CD4-positive, alpha-beta T cell (primary cell): ENCODE measurements around the gene UBE2U. TPM values are rescaled to one million over a fixed set of nuclear protein-coding genes. Genes with fewer than 3 reads are reported as not detected.
"Not testable (repeated sequence)": the region's sequence is repeated elsewhere in the genome, so short reads cannot be mapped to it uniquely, and the experiment has no call there.

Experiments used
- ATAC-seq: fragments of 200-7000 bp; cut with Tn5 transposase; one replicate; pipeline ENCODE4 v1.10.0; 2022; ENCODE audit warnings: mild to moderate bottlenecking; ENCODE audit not compliant: poor library complexity
- CTCF ChIA-PET: fragments of 350-600 bp; sonication (Branson Sonifier 250); formaldehyde crosslinking; loops from one replicate; lab custom pipeline; 2021; ENCODE audit warnings: antibody characterized with exemption, inconsistent platforms; lab: Charles Lee
- POLR2A ChIA-PET: fragments of 350-600 bp; sonication (Branson Sonifier 250); formaldehyde crosslinking; loops from one replicate; lab custom pipeline; 2021; ENCODE audit warnings: antibody characterized with exemption, inconsistent platforms; lab: Charles Lee
- DNase-seq, 14 experiments: peaks; one replicate each; pipeline ENCODE4 v3.0.0-alpha.2; 2013 to 2020; ENCODE audit warnings: mixed read lengths in 2 of 14
- H3K27ac ChIP-seq, 2 donors: one replicate each; pipeline versions ENCODE4 v1.5.1 to v1.7.0; 2013; ENCODE audit warnings: low read length in 2 of 2, low read depth in 1 of 2, mild to moderate bottlenecking in 1 of 2
- H3K27me3 ChIP-seq, 2 experiments: 1 replicate in 1 of 2; 2 replicates in 1 of 2; pipeline versions ENCODE4 v1.6.1 to v1.7.0; 2013; ENCODE audit warnings: low read length in 2 of 2, control low read depth in 1 of 2, mild to moderate bottlenecking in 1 of 2, moderate library complexity in 1 of 2; ENCODE audit not compliant: insufficient read depth in 2 of 2, control insufficient read depth in 1 of 2
- H3K36me3 ChIP-seq: one replicate; pipeline ENCODE4 v1.6.1; 2013; ENCODE audit warnings: low read length, control low read depth; ENCODE audit not compliant: insufficient read depth
- H3K4me1 ChIP-seq: one replicate; pipeline ENCODE4 v1.6.1; 2013; ENCODE audit warnings: low read length, control low read depth; ENCODE audit not compliant: insufficient read depth
- H3K4me3 ChIP-seq: one replicate; pipeline ENCODE4 v1.5.1; 2013; ENCODE audit warnings: mild to moderate bottlenecking, low read length, moderate library complexity
- H3K9me3 ChIP-seq, 2 experiments: 1 replicate in 1 of 2; 2 replicates in 1 of 2; pipeline versions ENCODE4 v1.6.1 to v1.7.0; 2013; ENCODE audit warnings: low read length in 2 of 2, mild to moderate bottlenecking in 2 of 2, control low read depth in 1 of 2, moderate library complexity in 1 of 2; ENCODE audit not compliant: control insufficient read depth in 1 of 2, insufficient read depth in 1 of 2
- H3K27ac Mint-ChIP-seq: one replicate; pipeline ENCODE4 v1.8.0; 2020; ENCODE audit warnings: mixed read lengths
- H3K27me3 Mint-ChIP-seq: one replicate; pipeline ENCODE4 v1.8.0; 2021; ENCODE audit warnings: mixed read lengths
- H3K36me3 Mint-ChIP-seq: one replicate; pipeline ENCODE4 v1.8.0; 2021; ENCODE audit warnings: low read depth, mixed read lengths
- H3K4me1 Mint-ChIP-seq: one replicate; pipeline ENCODE4 v1.8.0; 2021; ENCODE audit warnings: low read depth, mixed read lengths
- H3K4me3 Mint-ChIP-seq: one replicate; pipeline ENCODE4 v1.8.0; 2020; ENCODE audit warnings: mild to moderate bottlenecking, mixed read lengths
- H3K9me3 Mint-ChIP-seq: one replicate; pipeline ENCODE4 v1.8.0; 2020; ENCODE audit warnings: mixed read lengths
- intact Hi-C, 2 experiments: fragments of 100-400 bp; cut with DNase I in 1 of 2; cut with micrococcal nuclease in 1 of 2; formaldehyde crosslinking; loops; one replicate each; pipeline versions ENCODE4 v1.15.1 to v1.9.0; 2023 to 2025; cut with DNase I, micrococcal nuclease
- total RNA-seq, 174 experiments: library from RNA in 2 of 174; stranded (reverse) in 2 of 174; gene quantifications; one replicate each; pipeline ENCODE4 v1.2.3 and lab custom pipeline; 2021 to 2026
- TF ChIP-seq, protein P1 (sequence below): fragments of 200-600 bp; IDR thresholded peaks from one replicate; pipeline ENCODE4 v1.8.0; 2022; ENCODE audit warnings: antibody characterized with exemption, mild to moderate bottlenecking

Gene UBE2U
- total RNA-seq, 2 experiments from 2014 or later, result not detected

DNA sequence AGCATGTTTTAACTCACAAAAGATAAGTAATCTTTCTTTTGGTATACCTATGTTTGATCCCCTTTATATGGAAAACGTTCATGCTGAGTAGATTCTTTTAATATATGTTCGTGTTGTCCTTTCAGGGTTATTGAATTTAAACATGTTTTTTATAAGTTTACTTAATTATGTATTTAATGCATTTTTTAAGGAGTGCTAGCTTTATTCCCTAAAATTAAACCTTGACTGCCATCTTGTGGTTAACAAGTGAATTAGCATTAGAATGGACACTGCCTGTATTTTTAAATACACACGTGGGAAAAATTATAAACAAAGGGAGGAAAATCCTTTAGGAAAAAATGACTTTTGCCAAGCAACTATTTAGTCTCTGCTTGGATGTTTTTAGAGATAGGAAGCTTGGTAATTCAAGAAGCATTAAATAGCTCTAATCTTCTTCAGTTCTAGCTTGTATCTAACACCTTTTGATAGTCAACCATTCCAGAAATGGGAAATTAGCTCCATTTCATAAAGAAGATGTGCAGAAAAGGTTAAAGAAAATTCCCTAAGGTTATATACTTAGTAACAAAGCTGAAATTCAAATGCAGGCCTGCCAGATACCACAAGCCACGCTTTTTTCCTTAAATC, 43.0 kb downstream of the UBE2U start:
- H3K27me3 Mint-ChIP-seq, result peaks cover 25% of the 10 kb centered on the region
- Histone ChIP-seq H3K9me3 (no peaks in the 10 kb centered on the region), H3K27ac (no peak overlapping the region), H3K36me3 (no peaks in the 10 kb centered on the region), H3K27me3 (peaks cover 5 to 15% of the 10 kb centered on the region in 2 experiments), H3K4me1 (peaks cover 8% of the 10 kb centered on the region), H3K4me3 (no peak overlapping the region)
- H3K4me3 Mint-ChIP-seq, result no peak overlapping the region
- POLR2A ChIA-PET, result no interaction called here
- CTCF ChIA-PET, result interaction anchor here (0.6 to 1.2 kb wide), 3 partner anchors 15 to 630 kb away, joined by 3 read pairs; no protein-coding TSS in a partner anchor
- no peaks in the 10 kb centered on the region for H3K9me3 Mint-ChIP-seq
- intact Hi-C loops, result loop anchor here (1.0 to 10.0 kb wide), 5 partner anchors 112 to 672 kb away; no protein-coding TSS in a partner anchor
- ATAC-seq, result no peak
- H3K4me1 Mint-ChIP-seq, result peaks cover 38% of the 10 kb centered on the region
- H3K27ac Mint-ChIP-seq, result no peak overlapping the region
- H3K36me3 Mint-ChIP-seq, result no peaks in the 10 kb centered on the region
- TF ChIP-seq, protein P1, sequence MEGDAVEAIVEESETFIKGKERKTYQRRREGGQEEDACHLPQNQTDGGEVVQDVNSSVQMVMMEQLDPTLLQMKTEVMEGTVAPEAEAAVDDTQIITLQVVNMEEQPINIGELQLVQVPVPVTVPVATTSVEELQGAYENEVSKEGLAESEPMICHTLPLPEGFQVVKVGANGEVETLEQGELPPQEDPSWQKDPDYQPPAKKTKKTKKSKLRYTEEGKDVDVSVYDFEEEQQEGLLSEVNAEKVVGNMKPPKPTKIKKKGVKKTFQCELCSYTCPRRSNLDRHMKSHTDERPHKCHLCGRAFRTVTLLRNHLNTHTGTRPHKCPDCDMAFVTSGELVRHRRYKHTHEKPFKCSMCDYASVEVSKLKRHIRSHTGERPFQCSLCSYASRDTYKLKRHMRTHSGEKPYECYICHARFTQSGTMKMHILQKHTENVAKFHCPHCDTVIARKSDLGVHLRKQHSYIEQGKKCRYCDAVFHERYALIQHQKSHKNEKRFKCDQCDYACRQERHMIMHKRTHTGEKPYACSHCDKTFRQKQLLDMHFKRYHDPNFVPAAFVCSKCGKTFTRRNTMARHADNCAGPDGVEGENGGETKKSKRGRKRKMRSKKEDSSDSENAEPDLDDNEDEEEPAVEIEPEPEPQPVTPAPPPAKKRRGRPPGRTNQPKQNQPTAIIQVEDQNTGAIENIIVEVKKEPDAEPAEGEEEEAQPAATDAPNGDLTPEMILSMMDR, result peak; percentile 88
- DNase-seq, result peak in 3 of 14 experiments; percentile 47 to 52 (median 51)

DNA sequence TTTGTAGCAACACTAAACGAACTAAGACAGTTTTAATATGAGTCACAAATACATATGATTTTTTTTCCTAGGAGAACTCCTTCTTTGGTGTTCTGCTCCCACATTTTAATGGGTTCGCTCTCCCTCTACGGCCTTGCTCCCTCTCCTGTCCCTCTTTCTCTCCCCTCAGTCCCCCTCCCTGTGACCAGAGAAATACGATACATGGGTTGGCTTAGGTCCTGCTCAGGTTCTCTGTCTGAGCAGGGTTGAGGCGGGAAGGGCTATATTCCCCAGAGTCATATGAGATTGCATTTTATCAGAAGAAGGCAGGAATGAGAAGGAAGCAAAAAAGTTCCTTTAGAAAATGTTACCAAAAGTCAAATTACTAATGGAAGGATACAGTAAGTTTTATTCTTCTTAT, 44.6 kb downstream of the UBE2U start:
- Mint-ChIP-seq H3K4me1 (peaks cover 32% of the 10 kb centered on the region), H3K27me3 (peaks cover 25% of the 10 kb centered on the region), H3K9me3 (no peaks in the 10 kb centered on the region), H3K4me3 (no peak overlapping the region), H3K27ac (no peak overlapping the region), H3K36me3 (no peaks in the 10 kb centered on the region)
- CTCF ChIA-PET, result no interaction called here
- H3K27me3 ChIP-seq, result peaks cover 9 to 17% of the 10 kb centered on the region in 2 experiments
- H3K4me1 ChIP-seq, result peaks cover 8% of the 10 kb centered on the region
- no peaks in the 10 kb centered on the region for H3K36me3 ChIP-seq
- POLR2A ChIA-PET, result no interaction called here
- TF ChIP-seq, protein P1, result no peak
- intact Hi-C loops, result loop anchor here in 1 of 2 experiments (10.0 kb wide), 1 partner anchor 113 kb away; no protein-coding TSS in a partner anchor
- ATAC-seq, result no peak
- DNase-seq, result no peak
- H3K4me3 ChIP-seq, result no peak overlapping the region
- no peaks in the 10 kb centered on the region for H3K9me3 ChIP-seq
- H3K27ac ChIP-seq, result no peak overlapping the region

DNA sequence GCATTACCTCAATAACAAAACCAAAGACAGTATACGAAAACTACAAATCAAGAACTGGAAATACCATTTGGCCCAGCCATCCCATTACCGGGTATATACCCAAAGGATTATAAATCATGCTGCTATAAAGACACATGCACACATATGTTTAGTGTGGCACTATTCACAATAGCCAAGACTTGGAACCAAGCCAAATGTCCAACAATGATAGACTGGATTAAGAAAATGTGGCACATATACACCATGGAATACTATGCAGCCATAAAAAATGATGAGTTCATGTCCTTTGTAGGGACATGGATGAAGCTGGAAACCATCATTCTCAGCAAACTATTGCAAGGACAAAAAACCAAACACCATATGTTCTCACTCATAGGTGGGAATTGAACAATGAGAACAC, 47.0 kb downstream of the UBE2U start:
- H3K9me3 ChIP-seq, H3K4me1 ChIP-seq, H3K9me3 Mint-ChIP-seq, H3K4me1 Mint-ChIP-seq, H3K4me3 Mint-ChIP-seq, CTCF ChIA-PET, ATAC-seq, H3K36me3 ChIP-seq, intact Hi-C loops, H3K27ac Mint-ChIP-seq, POLR2A ChIA-PET, H3K4me3 ChIP-seq, H3K27ac ChIP-seq, H3K36me3 Mint-ChIP-seq, DNase-seq: not testable (repeated sequence)
- peaks cover 37% of the 10 kb centered on the region for H3K27me3 Mint-ChIP-seq
- peaks cover 9 to 17% of the 10 kb centered on the region in 2 experiments for H3K27me3 ChIP-seq
